Naive thymus-derived CD4-positive, alpha-beta T cell (primary cell): ENCODE results near the gene P3H1. TPM values are rescaled to one million over a fixed set of nuclear protein-coding genes. Genes with fewer than 3 reads are reported as not detected.

ENCODE experiments used
- ATAC-seq: fragments of 150-1000 bp; cut with Tn5 transposase; 2 replicates; pipeline ENCODE4 v1.10.0; 2021; ENCODE audit warnings: mild to moderate bottlenecking, moderate library complexity
- CTCF ChIA-PET: fragments of 350-600 bp; sonication (Branson Sonifier 250); formaldehyde crosslinking; loops from one replicate; lab custom pipeline; 2021; ENCODE audit warnings: antibody characterized with exemption; lab: Charles Lee
- POLR2A ChIA-PET: fragments of 350-600 bp; sonication (Branson Sonifier 250); formaldehyde crosslinking; loops from one replicate; lab custom pipeline; 2021; ENCODE audit warnings: antibody characterized with exemption, inconsistent platforms; lab: Charles Lee
- DNase-seq, 9 donors: peaks; one replicate each; pipeline versions ENCODE4 v3.0.0 to v3.0.0-alpha.2; 2020 to 2022; ENCODE audit warnings: mixed read lengths in 1 of 9
- H3K27ac ChIP-seq: one replicate; pipeline ENCODE4 v1.7.0; 2013; ENCODE audit warnings: mild to moderate bottlenecking, low read depth, low read length, moderate library complexity
- H3K27me3 ChIP-seq, 2 donors: one replicate each; pipeline ENCODE4 v1.7.0; 2013; ENCODE audit warnings: low read length in 2 of 2, mild to moderate bottlenecking in 2 of 2, moderate library complexity in 2 of 2; ENCODE audit not compliant: control insufficient read depth in 2 of 2, insufficient read depth in 2 of 2
- H3K36me3 ChIP-seq, 3 experiments: 1 replicate in 2 of 3; 2 replicates in 1 of 3; pipeline ENCODE4 v1.7.0; 2013; ENCODE audit warnings: low read length in 3 of 3, mild to moderate bottlenecking in 3 of 3, moderate library complexity in 1 of 3; ENCODE audit not compliant: insufficient read depth in 3 of 3, control insufficient read depth in 2 of 3
- H3K4me1 ChIP-seq, 2 donors: one replicate each; pipeline ENCODE4 v1.7.0; 2013; ENCODE audit warnings: low read length in 2 of 2, mild to moderate bottlenecking in 2 of 2, moderate library complexity in 1 of 2; ENCODE audit not compliant: control insufficient read depth in 2 of 2, insufficient read depth in 2 of 2
- H3K4me3 ChIP-seq: 2 replicates; pipeline ENCODE4 v1.7.0; 2013; ENCODE audit warnings: mild to moderate bottlenecking, low read length
- H3K9me3 ChIP-seq, 3 experiments: 1 replicate in 2 of 3; 2 replicates in 1 of 3; pipeline ENCODE4 v1.7.0; 2013; ENCODE audit warnings: low read length in 3 of 3; ENCODE audit not compliant: control insufficient read depth in 2 of 3
- H3K27ac Mint-ChIP-seq, 9 donors: one replicate each; pipeline ENCODE4 v1.8.0; 2020 to 2022; ENCODE audit warnings: mixed read lengths in 9 of 9, mild to moderate bottlenecking in 8 of 9, moderate library complexity in 5 of 9, inconsistent platforms in 2 of 9
- H3K27me3 Mint-ChIP-seq, 5 donors: one replicate each; pipeline ENCODE4 v1.8.0; 2021 to 2022; ENCODE audit warnings: mixed read lengths in 5 of 5, mild to moderate bottlenecking in 1 of 5
- H3K36me3 Mint-ChIP-seq, 5 donors: one replicate each; pipeline ENCODE4 v1.8.0; 2020 to 2022; ENCODE audit warnings: mixed read lengths in 5 of 5, mild to moderate bottlenecking in 3 of 5, inconsistent platforms in 1 of 5
- H3K4me1 Mint-ChIP-seq, 7 donors: one replicate each; pipeline ENCODE4 v1.8.0; 2020 to 2022; ENCODE audit warnings: mixed read lengths in 7 of 7, mild to moderate bottlenecking in 3 of 7, inconsistent platforms in 1 of 7
- H3K4me3 Mint-ChIP-seq, 10 donors: one replicate each; pipeline ENCODE4 v1.8.0; 2020 to 2022; ENCODE audit warnings: mild to moderate bottlenecking in 10 of 10, mixed read lengths in 10 of 10, moderate library complexity in 6 of 10, inconsistent platforms in 2 of 10
- H3K9me3 Mint-ChIP-seq, 11 donors: one replicate each; pipeline ENCODE4 v1.8.0; 2020 to 2022; ENCODE audit warnings: mixed read lengths in 11 of 11, mild to moderate bottlenecking in 4 of 11, inconsistent platforms in 1 of 11, moderate library complexity in 1 of 11
- intact Hi-C, 2 donors: fragments of 100-400 bp; cut with micrococcal nuclease; formaldehyde crosslinking; loops; one replicate each; pipeline ENCODE4 v1.15.1; 2023
- polyA plus RNA-seq, 2 donors: library from polyadenylated mRNA; unstranded; fragments of 300-500 nt; fragmentation: Illumina TruSeq; gene quantifications; one replicate each; pipeline ENCODE4 v1.2.3, GENCODE V29; 2021
- total RNA-seq, 6 experiments: library from RNA in 5 of 6; stranded (reverse) in 5 of 6; gene quantifications; 1 replicate in 5 of 6; 2 replicates in 1 of 6; pipeline ENCODE4 v1.2.3 and lab custom pipeline; 2021 to 2026

P3H1 gene
- total and polyA plus RNA-seq, 7 experiments from 2014 or later: 7.7 to 61.8 (median 35.5) TPM

DNA sequence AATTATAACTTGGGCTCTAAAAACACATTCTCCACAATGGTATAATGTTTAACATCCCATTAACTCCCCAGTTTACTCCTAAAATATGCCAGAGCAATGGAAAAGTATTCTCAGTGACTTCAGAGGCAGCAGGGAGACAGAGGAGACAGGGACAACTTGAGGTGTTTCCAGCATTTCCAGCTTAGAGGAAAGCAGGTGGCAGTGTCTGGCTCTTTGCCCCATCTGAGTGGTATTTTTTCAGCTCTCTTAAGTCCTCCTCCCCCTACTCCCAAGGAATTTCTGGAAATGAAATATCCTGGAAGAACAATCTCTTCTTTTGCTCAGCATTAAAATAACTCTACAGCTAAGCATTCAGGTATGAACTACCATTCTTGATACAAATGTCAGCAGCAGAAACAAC is 39.3 kb upstream of the P3H1 start:
- ATAC-seq (no peak), DNase-seq (no peak)
- Histone ChIP-seq H3K4me3 (no peak overlapping the region), H3K27ac (no peak overlapping the region), H3K4me1 (peaks cover 0 to 4% of the 10 kb centered on the region in 2 donors), H3K27me3 (no peaks in the 10 kb centered on the region), H3K36me3 (peaks cover 0 to 7% (median 0%) of the 10 kb centered on the region in 3 experiments), H3K9me3 (no peaks in the 10 kb centered on the region)
- POLR2A ChIA-PET: interaction anchor here (0.7 kb wide), 1 partner anchor 10 kb away, joined by 3 read pairs; no protein-coding TSS in a partner anchor
- H3K27me3 Mint-ChIP-seq: peaks cover 0 to 3% (median 0%) of the 10 kb centered on the region in 5 donors
- H3K4me1 Mint-ChIP-seq: peaks cover 5 to 16% (median 12%) of the 10 kb centered on the region in 7 donors
- peaks cover 0 to 5% (median 0%) of the 10 kb centered on the region in 11 donors for H3K9me3 Mint-ChIP-seq
- intact Hi-C loops: no loop called here
- H3K36me3 Mint-ChIP-seq: peaks cover 4 to 30% (median 11%) of the 10 kb centered on the region in 5 donors
- H3K4me3 Mint-ChIP-seq: no peak overlapping the region
- CTCF ChIA-PET: no interaction called here
- H3K27ac Mint-ChIP-seq: peak overlapping the region in 3 of 9 donors; percentile 49 to 75 (median 68)

DNA sequence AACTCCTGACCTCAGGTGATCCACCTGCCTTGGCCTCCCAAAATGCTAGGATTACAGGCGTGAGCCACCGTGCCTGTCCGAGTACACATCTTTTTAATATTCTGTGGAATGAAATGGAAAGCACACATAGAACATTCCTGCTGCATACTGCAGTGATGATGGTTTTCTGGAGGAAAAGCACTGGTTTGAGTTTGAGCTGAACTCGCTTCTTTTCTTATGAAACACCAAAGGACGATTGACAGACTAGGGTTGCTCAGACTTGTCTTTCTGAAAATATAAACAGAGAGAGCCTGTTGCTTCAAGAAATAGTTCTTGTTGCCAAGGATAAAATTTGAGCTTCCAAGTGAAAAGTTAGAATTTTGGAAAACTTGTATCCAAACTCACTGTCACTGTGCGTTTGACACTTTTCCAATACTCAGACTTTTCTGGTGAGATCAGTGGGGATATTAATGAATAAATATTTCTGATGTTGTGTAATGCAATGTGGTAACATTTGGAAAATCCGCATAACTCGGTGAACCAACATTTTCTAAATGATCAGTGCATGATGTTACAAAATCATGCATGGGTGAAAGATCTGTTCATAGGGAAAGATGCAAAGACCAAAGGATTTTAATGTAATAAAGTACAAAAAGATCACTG is 35.1 kb upstream of the P3H1 start:
- Histone ChIP-seq H3K4me3 (no peak overlapping the region), H3K36me3 (peaks cover 0 to 7% (median 0%) of the 10 kb centered on the region in 3 experiments), H3K27me3 (no peaks in the 10 kb centered on the region), H3K9me3 (no peaks in the 10 kb centered on the region), H3K4me1 (no peaks in the 10 kb centered on the region), H3K27ac (no peak overlapping the region)
- peaks cover 0 to 5% (median 0%) of the 10 kb centered on the region in 11 donors for H3K9me3 Mint-ChIP-seq
- intact Hi-C loops: no loop called here
- DNase-seq: no peak
- ATAC-seq: no peak
- H3K36me3 Mint-ChIP-seq: peaks cover 4 to 24% (median 11%) of the 10 kb centered on the region in 5 donors
- peaks cover 0 to 7% (median 0%) of the 10 kb centered on the region in 5 donors for H3K27me3 Mint-ChIP-seq
- H3K4me3 Mint-ChIP-seq: no peak overlapping the region
- POLR2A ChIA-PET: no interaction called here
- peaks cover 0 to 5% (median 4%) of the 10 kb centered on the region in 7 donors for H3K4me1 Mint-ChIP-seq
- CTCF ChIA-PET: no interaction called here
- no peak overlapping the region for H3K27ac Mint-ChIP-seq

GRCh38 chr1:42797979-42798378 is 31.2 kb upstream of the P3H1 start:
- H3K9me3 Mint-ChIP-seq: no peaks in the 10 kb centered on the region
- H3K36me3 Mint-ChIP-seq: peaks cover 0 to 4% (median 0%) of the 10 kb centered on the region in 5 donors
- Histone ChIP-seq H3K4me3 (no peak overlapping the region), H3K9me3 (no peaks in the 10 kb centered on the region), H3K4me1 (no peaks in the 10 kb centered on the region), H3K27ac (no peak overlapping the region), H3K36me3 (no peaks in the 10 kb centered on the region), H3K27me3 (no peaks in the 10 kb centered on the region)
- H3K4me3 Mint-ChIP-seq: no peak overlapping the region
- H3K4me1 Mint-ChIP-seq: no peaks in the 10 kb centered on the region
- ChIA-PET POLR2A (no interaction called here), CTCF (no interaction called here)
- peaks cover 0 to 16% (median 0%) of the 10 kb centered on the region in 5 donors for H3K27me3 Mint-ChIP-seq
- ATAC-seq (no peak), DNase-seq (no peak)
- intact Hi-C loops: no loop called here
- H3K27ac Mint-ChIP-seq: peak overlapping the region in 1 of 9 donors; percentile 43

DNA sequence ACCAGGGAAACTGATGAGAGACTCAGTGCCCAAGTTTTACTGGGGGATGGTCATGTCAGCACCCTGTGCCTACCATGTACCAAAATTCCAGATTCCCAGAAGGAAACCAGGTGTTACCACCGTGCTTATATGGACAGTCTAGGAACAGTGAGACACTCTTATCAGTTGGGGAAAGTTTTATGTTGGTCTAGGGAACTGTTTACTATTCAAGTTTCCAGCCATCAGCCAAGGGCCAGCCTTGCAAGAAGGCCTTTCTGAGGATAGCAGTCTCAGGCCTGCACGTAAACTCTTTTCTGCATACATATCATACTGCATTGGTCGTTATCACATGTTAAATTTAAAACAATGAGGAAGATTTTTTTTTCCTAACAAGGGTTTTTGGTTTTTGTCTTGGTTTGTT is 30.6 kb upstream of the P3H1 start:
- Histone ChIP-seq H3K36me3 (no peaks in the 10 kb centered on the region), H3K27ac (no peak overlapping the region), H3K4me3 (no peak overlapping the region), H3K27me3 (no peaks in the 10 kb centered on the region), H3K4me1 (no peaks in the 10 kb centered on the region), H3K9me3 (no peaks in the 10 kb centered on the region)
- H3K9me3 Mint-ChIP-seq: no peaks in the 10 kb centered on the region
- peaks cover 0 to 16% (median 0%) of the 10 kb centered on the region in 5 donors for H3K27me3 Mint-ChIP-seq
- no peak for DNase-seq
- intact Hi-C loops: no loop called here
- ChIA-PET CTCF (no interaction called here), POLR2A (no interaction called here)
- H3K4me3 Mint-ChIP-seq: no peak overlapping the region
- H3K27ac Mint-ChIP-seq: no peak overlapping the region
- H3K4me1 Mint-ChIP-seq: no peaks in the 10 kb centered on the region
- no peak for ATAC-seq
- peaks cover 0 to 4% (median 0%) of the 10 kb centered on the region in 5 donors for H3K36me3 Mint-ChIP-seq

DNA sequence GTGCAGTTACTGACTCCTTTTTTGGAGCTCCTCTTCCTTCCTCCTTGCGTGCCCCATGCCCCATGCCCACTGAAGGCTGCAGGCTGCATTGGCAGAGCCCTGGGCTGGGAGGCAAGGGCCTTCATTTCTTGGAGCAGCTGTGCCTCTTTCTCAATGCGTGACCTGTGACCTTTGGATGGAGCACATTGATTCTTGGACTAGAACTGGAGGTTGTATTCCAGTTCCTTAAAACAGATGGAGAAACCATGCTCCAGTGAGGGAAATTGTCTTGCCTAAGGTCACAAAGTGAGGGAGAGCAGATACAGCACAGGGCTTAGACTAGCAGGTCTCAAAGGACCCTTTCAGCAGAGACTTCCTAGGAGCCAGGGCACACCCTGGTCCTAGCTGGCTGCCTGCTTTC is 27.0 kb upstream of the P3H1 start:
- no peaks in the 10 kb centered on the region for H3K9me3 ChIP-seq
- DNase-seq (no peak), ATAC-seq (no peak)
- CTCF ChIA-PET: interaction anchor here (0.6 kb wide), 1 partner anchor 25 kb away, joined by 5 read pairs; no protein-coding TSS in a partner anchor
- H3K36me3 ChIP-seq: no peaks in the 10 kb centered on the region
- POLR2A ChIA-PET: no interaction called here
- no peaks in the 10 kb centered on the region for H3K4me1 Mint-ChIP-seq
- peaks cover 0 to 13% (median 0%) of the 10 kb centered on the region in 5 donors for H3K27me3 Mint-ChIP-seq
- H3K9me3 Mint-ChIP-seq: no peaks in the 10 kb centered on the region
- H3K36me3 Mint-ChIP-seq: no peaks in the 10 kb centered on the region
- no peak overlapping the region for H3K4me3 ChIP-seq
- H3K27ac Mint-ChIP-seq: no peak overlapping the region
- H3K27me3 ChIP-seq: no peaks in the 10 kb centered on the region
- H3K4me1 ChIP-seq: no peaks in the 10 kb centered on the region
- H3K27ac ChIP-seq: no peak overlapping the region
- no peak overlapping the region for H3K4me3 Mint-ChIP-seq
- intact Hi-C loops: no loop called here

DNA sequence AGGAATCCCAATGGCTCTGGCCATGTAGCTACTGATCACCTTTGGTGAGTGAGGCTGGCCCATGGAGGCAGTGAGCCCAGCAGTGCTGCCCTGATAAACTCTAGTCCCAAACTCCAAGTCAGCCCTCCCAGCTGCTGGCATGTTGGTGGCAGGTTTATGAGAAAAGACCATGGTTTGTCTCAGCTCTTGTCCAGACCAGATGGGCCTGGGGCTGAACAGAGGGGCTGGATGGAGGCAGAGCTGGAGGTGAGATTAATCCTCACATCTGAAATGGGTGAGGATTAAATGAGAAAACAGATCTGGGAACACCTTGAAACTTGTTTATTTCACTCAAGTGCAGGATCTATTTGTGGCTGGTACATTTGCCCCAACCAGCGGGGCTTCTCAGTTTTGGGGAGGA is 21.2 kb upstream of the P3H1 start:
- peaks cover 5 to 12% of the 10 kb centered on the region in 2 donors for H3K4me1 ChIP-seq
- H3K4me3 ChIP-seq: no peak overlapping the region
- CTCF ChIA-PET: interaction anchor here (0.7 kb wide), 1 partner anchor 1527 kb away, joined by 3 read pairs; no protein-coding TSS in a partner anchor
- POLR2A ChIA-PET: interaction anchor here (0.5 kb wide), 1 partner anchor 71 kb away, joined by 3 read pairs; no protein-coding TSS in a partner anchor
- H3K27me3 Mint-ChIP-seq: no peaks in the 10 kb centered on the region
- no peak for DNase-seq
- H3K36me3 Mint-ChIP-seq: peaks cover 0 to 15% (median 0%) of the 10 kb centered on the region in 5 donors
- H3K4me1 Mint-ChIP-seq: peaks cover 12 to 27% (median 21%) of the 10 kb centered on the region in 7 donors
- no peaks in the 10 kb centered on the region for H3K9me3 Mint-ChIP-seq
- no peak overlapping the region for H3K27ac Mint-ChIP-seq
- no peak for ATAC-seq
- intact Hi-C loops: no loop called here
- H3K27ac ChIP-seq: no peak overlapping the region
- H3K27me3 ChIP-seq: no peaks in the 10 kb centered on the region
- no peaks in the 10 kb centered on the region for H3K36me3 ChIP-seq
- H3K4me3 Mint-ChIP-seq: no peak overlapping the region
- H3K9me3 ChIP-seq: no peaks in the 10 kb centered on the region
